HG03139 (cell line): ENCODE measurements around the gene LDLR.

Experiments used
- ATAC-seq: cut with Tn5 transposase; IDR thresholded peaks from one replicate; pipeline ENCODE4 v1.9.1; 2021; ENCODE audit not compliant: unreplicated experiment

Gene LDLR

DNA sequence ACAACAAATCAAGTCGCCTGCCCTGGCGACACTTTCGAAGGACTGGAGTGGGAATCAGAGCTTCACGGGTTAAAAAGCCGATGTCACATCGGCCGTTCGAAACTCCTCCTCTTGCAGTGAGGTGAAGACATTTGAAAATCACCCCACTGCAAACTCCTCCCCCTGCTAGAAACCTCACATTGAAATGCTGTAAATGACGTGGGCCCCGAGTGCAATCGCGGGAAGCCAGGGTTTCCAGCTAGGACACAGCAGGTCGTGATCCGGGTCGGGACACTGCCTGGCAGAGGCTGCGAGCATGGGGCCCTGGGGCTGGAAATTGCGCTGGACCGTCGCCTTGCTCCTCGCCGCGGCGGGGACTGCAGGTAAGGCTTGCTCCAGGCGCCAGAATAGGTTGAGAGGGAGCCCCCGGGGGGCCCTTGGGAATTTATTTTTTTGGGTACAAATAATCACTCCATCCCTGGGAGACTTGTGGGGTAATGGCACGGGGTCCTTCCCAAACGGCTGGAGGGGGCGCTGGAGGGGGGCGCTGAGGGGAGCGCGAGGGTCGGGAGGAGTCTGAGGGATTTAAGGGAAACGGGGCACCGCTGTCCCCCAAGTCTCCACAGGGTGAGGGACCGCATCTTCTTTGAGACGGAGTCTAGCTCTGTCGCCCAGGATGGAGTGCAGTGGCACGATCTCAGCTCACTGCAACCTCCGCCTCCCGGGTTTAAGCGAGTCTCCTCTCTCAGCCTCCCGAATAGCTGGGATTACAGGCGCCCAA, at the start of gene LDLR:
Gene LDLR (plus strand): TSS at position 210 of the 760 bp plus-strand sequence. CDS start 86 bp downstream, at position 296.
- no peak for ATAC-seq

GRCh38 chr19:11041194-11041593, 48.1 kb upstream of the LDLR start:
- ATAC-seq = no peak

GRCh38 chr19:11041966-11042627, 47.2 kb upstream of the LDLR start:
- no peak for ATAC-seq

GRCh38 chr19:11044431-11044830, 44.8 kb upstream of the LDLR start:
- no peak for ATAC-seq

DNA sequence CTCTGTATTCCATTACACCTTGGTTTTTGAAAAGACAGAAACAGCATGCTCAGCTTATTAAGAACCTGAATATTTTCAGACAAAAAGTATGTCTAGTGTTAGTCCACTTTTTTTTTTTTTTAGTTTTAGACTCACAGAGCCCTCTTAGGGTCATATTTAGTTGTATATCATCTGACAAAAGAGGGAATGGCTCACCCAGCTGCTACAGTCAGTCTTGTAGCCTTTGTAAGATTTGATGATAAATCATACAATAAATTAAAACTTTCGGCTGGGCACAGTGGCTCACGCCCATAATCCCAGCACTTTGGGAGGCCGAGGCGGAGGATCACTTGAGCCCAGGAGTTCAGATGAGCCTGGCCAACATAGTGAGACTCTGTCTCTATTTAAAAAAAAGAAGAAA, 43.7 kb upstream of the LDLR start:
- no peak for ATAC-seq

- no peak for ATAC-seq
Measured at GRCh38 chr19:11046605-11047354, 42.5 kb upstream of the LDLR start.

- ATAC-seq = no peak
Measured at GRCh38 chr19:11047866-11048265, 41.4 kb upstream of the LDLR start.

DNA sequence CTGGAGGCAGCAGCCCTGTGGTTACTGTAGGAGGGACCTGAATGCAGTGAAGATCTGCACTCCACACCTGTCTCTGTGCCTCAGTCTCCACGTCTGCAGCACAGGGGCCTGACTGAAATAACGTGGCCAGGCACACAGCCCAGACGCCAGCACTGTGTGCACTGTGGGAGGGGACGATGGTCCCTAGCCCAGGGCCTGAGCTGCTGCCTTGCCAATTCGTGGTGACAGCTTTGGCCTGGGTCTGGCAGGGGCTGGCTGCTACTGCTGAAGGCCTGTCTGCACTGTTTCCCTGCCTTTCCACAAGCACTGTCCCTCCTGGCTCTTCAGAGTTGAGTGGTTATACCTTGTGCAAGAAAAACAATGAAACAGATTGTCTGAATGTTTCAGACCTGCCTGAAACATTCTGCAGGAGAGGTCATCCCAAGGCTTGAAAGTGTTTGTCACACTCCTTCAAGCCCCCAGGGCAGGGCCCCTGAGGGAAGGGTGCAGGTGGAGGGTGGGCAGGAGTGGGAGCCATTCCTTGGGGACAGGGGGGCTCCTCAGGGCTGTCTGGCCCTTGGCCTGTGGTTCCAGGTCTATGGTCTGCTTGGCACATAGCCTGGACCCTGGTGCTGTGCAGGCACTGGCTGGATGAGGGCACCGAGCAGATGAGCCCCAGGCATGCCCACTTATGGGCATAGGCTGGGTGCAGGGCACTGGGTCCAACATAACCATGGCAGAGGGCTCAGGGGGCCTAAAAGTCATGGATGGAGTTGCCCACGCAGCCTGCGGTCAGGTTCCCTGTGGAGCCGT, 38.7 kb upstream of the LDLR start:
- ATAC-seq = no peak

- no peak for ATAC-seq
Measured at GRCh38 chr19:11053817-11054195, 35.5 kb upstream of the LDLR start.

DNA sequence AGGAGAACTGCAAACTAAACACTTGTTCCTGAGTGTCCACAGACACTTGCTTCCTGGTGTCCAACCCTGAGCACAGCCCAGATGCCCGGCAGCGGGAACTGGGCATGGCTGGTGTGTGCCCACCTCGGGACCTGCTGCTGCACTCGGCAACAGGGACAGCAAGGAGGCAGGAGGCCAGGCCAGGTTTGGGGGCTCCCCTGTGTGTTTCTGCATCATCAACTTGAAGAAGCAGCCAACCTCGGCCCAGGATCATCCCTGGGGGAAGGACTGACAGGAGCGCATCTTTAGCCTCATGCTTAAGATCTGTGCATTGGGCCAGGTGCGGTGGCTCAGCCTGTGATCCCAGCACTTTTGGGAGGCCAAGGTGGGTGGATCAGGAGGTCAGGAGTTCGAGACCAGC, 35.1 kb upstream of the LDLR start:
- ATAC-seq = no peak

DNA sequence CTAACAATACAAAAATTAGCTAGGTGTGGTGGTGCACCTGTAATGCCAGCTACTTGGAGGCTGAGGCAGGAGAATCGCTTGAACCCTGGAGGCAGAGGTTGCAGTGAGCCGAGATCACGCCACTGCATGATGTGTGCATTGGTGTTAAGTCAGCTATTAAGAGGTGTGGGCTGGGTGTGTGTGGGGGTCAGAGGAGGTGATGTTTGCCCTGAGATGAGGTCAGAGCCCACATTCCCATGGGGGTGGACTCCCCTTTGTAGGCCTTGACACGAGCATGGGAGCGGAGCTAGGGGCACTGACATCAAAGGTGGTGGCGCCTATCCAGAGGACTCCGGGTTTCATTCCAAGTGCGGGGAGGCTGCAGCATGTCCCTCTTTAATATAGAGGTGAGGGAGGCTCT, 34.6 kb upstream of the LDLR start:
- ATAC-seq = no peak

DNA sequence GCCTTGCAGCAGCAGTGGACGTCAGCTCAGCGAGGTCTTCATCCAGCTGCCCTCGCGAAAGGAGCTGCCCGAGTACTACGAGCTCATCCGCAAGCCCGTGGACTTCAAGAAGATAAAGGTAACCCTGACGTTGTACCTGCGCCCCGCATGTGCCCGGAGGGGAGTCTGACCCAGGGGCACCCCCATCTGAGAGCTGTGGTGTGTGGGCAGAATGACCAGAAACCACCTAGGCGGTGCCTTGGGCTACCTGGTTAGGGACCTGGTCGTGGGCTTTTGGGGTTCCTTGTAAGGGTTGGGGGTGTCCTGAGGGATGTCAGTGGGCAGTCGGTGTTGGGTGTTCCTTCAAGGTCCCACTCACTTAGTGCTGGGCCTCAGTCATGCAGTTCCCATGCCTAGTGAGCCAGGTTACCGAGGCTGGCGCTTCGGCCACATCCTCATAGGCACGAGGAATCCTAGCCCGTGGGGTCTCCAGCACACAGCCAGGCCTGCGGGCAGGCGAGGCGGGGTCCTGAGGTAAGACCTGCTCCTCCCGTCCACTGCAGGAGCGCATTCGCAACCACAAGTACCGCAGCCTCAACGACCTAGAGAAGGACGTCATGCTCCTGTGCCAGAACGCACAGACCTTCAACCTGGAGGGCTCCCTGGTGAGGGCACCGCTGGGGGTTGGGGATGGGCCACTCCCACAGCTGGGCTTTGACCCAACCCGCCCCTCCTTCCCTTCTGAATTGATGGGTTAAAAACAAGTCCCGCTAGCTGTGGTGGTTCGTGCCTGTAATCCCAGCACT, 30.8 kb upstream of the LDLR start:
- no peak for ATAC-seq

DNA sequence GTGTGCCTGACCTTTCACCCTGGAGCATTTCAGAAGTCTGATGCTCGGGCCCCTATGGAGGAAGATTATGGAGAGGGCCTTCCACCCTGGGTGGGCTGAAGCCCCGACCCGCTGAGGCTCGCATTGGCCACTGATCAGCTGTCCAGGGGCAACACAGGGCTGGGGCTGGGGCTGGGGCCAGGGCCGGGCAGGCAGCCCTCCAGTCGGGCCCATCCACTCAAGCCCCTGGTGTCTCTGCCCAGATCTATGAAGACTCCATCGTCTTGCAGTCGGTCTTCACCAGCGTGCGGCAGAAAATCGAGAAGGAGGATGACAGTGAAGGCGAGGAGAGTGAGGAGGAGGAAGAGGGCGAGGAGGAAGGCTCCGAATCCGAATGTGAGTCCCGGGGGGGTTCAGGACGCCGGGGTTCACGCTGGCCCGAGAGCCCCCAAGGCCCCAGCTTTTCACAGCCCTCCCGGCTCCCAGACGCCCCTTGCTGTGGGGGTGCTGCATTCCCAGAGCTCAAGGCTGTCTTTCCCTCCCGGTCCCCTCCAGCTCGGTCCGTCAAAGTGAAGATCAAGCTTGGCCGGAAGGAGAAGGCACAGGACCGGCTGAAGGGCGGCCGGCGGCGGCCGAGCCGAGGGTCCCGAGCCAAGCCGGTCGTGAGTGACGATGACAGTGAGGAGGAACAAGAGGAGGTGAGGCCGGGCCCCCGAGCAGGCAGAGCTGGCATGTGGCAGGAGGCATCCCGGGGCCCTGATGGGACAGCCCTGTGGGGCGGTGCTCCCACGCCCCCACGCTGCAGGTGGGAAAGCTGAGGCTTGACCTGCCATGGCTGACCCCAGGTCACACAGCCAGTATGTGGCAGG, 29.5 kb upstream of the LDLR start:
- ATAC-seq = no peak

- no peak for ATAC-seq
Measured at GRCh38 chr19:11061952-11062351, 27.3 kb upstream of the LDLR start.

GRCh38 chr19:11063434-11063833, 25.8 kb upstream of the LDLR start:
- ATAC-seq = no peak

GRCh38 chr19:11064831-11065303, 24.4 kb upstream of the LDLR start:
- ATAC-seq = no peak

GRCh38 chr19:11066326-11066725, 22.9 kb upstream of the LDLR start:
- no peak for ATAC-seq

GRCh38 chr19:11067356-11068113, 21.7 kb upstream of the LDLR start:
- ATAC-seq = no peak

GRCh38 chr19:11069561-11069960, 19.7 kb upstream of the LDLR start:
- no peak for ATAC-seq
